Epidermal melanocyte (primary cell): ENCODE data around the gene SPI1.
"Not testable (repeated sequence)": the region's sequence is repeated elsewhere in the genome, so short reads cannot be mapped to it uniquely, and the experiment has no call there.

Experiments used
- DNase-seq: peaks from one replicate; pipeline ENCODE4 v3.0.0; 2011; ENCODE audit warnings: low spot score; ENCODE audit not compliant: insufficient read length

SPI1 gene

DNA sequence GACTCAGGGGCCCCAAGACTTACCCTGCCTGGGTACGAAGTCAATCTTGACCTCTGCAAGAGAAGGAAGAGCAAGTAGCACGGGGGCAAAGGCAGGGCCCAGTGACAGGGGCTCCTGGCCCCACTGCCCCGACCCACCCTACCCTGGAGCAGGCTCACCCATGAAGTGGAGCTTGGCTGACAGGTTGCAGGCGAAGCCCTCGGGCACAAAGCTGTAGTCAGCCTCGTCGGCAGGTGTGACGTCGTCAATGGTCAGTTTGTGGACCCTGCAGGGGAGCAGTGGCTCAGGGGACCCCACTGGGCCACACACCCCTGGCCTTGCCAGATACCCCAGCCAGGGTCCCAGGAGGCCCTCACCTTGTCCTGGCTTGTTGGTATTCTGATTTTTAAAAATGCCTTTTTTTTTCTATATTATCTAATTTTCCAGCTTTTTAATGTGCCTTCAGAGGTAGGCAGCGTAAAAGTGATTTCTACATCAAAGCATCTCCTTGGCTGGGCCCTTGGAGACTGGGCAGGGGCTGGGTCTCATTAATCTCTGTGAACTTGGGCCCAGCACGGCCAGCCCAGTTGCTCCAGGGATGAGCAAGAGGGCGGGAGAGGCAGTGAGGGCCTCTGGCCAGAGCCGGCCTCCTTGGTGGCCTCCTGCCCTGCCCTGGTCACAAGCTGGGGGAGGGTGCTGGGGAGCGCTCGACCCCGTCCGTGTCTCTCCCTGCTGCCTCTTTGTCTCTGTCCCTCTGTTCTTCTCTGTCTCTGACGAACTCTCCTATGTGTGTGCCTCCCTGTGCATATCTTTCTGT is 37.2 kb downstream of the SPI1 start:
- DNase-seq: no peak

DNA sequence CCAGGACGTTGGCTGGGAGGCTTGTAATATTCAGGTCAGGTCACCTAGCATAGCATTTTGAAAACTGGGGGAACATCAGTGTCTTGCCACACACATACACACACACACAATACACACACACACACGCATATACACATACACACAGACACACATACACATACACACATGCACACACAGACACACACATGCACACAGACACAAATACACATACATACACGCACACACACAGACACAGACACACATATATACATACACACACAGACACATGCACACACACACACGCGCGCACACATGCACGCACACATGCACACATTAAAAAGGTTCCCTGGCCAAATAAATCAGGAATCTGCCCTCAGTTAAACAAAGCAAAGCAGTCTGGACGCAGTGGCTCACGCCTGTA is 38.3 kb downstream of the SPI1 start:
- DNase-seq: no peak

DNA sequence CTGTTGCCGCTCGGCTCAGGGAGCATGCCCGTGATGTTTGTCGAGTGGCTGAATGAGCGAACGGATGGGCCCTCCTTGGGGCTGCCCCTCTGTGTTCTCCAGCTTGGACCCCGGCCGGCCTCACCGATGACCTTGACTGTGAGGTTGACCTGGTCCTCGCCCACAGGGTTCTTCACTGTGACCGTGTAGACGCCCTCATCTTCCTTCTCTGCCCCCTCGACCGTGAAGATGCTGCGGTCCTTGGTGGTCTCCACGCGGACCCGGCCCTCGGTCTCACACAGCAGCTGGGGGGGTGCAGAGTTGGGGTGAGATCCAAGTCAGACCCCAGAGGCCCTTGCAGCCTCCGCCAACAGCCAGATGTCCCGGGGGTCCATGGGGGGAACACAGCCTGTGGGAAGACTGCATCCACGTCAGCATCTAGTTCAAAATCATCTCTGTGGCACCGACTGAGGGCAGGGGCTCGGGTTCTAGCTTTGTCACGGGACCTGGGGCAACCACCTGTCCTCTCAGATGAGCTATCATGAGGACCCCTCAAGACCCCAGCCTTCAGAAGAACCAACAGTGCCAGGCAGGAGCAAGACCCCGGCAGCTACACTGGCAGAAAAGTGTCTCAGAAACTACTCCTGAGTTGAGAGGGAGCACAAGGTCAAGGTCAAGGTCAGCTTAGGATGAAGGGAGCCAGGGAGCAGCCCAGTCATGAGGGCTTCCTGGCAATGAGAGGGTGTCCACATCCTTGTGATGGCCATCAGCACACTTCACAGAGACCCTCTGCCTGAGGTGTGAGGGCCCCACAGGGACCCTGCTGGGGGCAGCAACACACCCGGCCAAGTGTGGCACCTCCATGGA is 39.7 kb downstream of the SPI1 start:
- no peak for DNase-seq

DNA sequence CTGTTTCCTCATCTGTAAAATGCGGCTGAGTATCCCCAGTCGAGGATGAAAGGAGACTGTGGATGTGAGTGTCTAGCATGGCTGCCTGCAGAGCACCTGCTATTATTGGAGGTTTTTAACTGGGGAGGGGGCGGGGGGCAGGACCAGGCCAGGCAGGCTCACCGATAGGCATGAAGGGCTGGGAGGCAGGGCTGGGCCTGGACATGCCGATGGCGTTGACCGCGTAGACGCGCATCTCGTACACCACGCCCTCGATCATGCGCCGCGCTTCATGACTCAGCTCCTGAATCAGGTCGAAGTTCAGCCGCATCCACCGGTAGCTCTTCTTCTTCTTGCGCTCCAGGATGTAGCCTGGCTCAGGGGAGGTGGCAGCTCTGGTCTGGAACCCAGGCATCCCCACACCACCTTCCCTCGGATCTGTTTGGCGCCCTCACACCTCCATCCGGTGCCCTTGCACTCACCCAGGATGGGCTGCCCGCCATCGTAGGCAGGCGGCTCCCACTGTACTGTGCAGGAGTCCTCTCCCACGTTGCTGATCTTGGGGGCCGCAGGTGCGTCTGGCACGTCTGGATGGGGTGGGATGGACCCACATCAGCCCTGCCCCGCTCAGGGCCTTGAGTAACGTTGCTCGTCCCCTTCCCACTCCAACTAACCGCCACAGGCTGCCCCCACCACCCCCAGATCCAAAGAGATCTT is 41.0 kb downstream of the SPI1 start:
- no peak for DNase-seq

DNA sequence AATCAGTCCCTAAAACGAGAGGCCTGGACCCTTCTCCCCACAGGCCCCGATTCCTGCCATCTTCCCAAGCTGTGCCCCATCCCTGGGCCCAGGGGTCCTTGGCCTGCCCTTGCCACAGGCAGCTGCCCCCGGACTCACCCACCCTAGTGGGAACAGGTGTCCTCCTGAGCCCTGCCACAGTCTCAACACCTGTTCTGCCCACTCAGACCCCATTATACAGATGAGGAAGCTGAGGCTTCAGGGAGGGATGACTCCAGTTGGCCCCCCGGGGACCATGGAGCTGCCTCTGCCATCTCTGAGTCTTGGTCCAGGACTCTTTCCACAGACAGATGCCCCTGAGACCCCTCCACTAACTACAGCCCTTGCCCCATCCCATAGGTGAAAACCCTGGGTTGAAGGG is 41.8 kb downstream of the SPI1 start:
- DNase-seq: no peak

DNA sequence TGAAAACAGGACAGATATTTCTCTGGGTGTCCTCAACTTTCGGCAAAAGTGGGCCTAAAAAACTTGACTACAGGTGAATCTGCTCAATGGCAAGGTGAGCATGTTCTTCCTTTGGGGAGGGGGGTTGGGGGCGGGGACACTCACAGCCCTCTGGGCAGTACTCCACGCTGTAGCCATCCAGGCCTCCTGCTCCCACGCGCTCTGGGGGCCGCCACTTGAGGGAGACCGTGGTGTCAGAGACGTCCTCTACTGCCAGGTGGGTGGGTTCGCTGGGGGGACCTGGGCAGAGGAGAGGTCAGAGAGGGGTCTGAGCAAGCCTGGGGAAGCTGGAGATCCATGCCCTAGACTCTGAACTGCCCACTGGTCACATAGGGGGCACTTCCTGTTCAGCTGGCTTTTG is 42.6 kb downstream of the SPI1 start:
- no peak for DNase-seq

DNA sequence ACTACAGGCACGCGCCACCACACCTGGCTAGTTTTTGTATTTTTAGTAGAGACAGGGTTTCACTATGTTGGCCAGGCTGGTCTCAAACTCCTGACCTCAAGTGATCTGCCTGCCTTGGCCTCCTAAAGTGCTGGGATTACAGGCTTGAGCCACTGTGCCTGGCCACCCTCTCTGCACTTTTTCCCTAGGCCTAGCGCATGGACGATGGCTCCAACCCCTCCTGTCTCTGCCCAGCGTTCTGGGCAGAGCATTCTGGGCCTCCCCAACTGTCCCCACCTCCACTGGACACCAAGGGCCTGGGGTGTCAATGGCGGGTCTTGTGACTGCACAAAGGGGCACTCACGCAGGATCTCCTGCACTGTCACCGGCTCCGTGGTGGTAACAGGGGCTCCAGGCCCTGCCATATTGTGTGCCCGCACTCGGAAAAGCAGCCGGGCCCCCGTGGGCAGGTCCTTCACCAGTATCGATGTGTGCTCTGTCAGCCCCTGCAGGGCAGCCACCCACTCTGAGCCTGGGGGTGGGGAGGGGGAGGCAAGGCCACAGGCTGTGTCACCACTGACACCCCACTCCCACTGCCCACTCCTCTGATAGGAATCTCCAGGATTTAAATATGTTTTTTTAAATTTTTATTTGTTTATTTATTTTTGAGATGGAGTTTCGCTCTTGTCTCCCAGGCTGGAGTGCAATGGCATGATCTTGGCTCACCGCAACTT is 43.5 kb downstream of the SPI1 start:
- DNase-seq: not testable (repeated sequence)

DNA sequence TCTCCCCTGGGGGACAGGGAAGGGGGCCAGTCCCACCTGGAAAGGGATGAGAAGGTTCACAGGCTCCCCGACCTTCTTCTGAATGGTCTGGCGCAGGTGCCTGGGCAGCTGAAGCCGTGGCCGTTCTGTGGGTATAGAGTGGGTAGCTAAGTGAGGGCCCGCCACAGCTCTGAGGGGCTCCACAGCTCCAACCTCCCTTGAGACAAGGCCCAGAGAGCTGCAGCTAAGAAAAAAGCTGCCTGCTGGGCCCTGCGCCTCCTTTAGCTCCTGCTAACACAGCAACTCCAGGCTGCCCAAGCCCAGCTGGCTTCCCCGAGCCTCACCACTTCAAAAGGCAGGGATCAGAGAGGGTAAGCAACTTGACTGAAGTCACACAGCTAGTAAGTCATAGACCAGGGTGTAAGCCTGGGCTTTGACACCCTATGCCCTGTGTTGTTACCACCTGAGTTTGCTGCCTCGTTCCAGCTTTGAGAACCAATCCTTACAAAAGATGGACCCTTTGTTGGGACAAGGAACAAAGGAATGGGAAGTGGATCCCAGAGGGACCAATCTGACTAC is 44.4 kb downstream of the SPI1 start:
- DNase-seq: no peak

DNA sequence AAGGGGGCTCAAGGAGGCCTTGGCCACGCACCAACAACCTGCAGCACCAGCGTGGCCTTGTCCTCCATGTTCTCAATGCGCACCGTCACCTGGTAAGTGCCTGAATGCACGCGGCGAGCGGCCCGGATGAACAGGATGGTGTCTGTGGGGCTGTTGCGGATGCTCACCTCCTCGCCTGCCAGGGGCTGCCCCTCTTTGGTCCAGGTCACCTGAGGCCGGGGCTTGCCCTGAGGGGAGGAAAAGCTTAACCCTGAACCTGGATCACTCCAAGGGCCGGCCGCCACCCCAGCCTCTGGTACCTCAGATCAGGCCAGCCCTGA is 44.9 kb downstream of the SPI1 start:
- no peak for DNase-seq

DNA sequence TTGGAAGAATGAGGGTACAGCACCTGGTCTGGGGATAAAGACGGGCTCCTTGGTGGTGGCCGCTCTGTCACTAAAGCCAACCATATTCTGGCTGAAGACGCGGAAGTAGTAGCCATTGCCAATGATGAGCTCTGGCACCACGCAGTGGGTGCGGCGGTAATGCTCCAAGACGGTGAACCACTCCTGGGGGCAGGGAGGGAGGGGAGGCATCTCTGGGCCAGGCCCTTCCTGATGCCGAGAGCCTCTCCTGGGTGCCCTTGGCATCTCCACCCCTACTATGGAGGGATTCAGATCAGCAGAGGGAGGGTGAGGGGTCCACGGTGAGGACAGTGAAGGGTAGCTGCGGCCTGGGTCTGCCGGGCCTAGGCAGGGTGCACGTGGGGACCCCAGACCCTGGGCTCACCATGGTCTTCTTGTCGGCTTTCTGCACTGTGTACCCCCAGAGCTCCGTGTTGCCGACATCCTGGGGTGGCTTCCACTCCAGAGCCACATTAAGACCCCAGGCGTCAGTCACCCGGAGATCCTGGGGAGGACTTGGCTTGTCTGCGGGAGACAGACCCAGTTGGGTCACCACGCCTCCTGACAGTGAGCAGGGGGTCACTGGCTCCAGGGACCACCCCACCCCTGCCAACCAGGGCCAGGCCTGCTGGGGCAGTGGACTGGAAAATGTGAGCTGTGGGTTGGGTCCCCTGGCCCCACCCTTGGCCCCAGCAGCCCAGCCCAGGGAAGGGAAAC is 45.4 kb downstream of the SPI1 start:
- no peak for DNase-seq

DNA sequence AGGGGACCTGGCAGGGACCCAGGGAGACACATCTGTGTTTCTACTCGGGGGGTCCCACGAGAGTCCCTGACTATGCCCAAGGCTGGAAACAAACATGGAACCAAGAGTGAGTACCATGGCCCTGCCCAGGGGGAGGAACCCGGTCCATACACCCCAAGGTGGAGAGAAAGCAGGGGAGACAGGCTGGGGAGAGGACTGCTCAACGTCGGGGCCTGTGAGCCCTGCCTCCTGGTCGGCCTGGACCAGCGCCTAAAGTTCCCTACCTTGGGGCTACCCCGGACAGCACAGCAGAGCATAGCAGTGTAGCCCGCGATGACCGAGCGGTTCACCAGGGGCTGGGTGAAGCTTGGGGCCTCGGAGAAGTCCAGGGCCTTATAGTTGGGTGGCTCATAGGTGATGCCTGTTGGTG is 46.0 kb downstream of the SPI1 start:
- no peak for DNase-seq

DNA sequence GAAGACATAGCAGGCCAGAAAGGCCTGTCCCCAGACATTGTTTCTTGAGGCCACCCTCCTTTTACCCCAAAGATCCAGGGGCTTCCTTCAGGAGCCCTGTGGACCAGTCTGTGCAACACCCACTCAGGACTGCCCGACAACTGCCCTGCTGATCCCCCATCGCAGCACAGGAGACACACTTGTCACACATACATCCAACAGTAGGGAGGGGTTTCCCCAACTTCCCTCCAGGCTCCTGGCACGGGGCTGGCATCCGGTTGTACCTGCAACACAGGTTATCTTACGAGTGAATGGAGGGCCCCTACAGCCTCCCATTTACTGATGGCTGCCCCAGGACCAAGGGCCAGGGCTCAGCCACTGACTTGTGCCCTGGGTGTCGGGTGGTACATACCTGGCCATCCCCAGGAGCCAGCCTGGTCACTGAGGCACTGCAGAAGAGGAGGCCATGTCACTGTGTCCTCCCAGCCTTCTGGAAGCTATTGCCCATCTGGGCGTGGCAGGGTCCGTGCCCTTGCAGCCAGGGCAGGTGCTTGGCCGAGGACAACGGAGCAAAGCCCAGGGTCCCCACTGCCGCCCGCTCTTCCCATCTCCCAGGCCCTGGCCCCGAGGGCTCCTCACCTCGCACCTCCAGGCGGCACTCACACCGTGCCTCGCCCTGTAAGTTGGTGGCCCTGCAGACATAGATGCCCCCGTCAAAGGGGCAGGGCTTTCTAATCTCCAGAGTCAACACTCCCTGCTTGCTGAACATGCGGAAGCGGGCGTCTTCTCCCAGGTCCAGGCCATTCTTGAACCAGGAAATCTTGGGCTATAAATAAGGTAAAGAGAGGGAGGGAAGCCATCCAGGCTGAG is 46.7 kb downstream of the SPI1 start:
- no peak for DNase-seq

DNA sequence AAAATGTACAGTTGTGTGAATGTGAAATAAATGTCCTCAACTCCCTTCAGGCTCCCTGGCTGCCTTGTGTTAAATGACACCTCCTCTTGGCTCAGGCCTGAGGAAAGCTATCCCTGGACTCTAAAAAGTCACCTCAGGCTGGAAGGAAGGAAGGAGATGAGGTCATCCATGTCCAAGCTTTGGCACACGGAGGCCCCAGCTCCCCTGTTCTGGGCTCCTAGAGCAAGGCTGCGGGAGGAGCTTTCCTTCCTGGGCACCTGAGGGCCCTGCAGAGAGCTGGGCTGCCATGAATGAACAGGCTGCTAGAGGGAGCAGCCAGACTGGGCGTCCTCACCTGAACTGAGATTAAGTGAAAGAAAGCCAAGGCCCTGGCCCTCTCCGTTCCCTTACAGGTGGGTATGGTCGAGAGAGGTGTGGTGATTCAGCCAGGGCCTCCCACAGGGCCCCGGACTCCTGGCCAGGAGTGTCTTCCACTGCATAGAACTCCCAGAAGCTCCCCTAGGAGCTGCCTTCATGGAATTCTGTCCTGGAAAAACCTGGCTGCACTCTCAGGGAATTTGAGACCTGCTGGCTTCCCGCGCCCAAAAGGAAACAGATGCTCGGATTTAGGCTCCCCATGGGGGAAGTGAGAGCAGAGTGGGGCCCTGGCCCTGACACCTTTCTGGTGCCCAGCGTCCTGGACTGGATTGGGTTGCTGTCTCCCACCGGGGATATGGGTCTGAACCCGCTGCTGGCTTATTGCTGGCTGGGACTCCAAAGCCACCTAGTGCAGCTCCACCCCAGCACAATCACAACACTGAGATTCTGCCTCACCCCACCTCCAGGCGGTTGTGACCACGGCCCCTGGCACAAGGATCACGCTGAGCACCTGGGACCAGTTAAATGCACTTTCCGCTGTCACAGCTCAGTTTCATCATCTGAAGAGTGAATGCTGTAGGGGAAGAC is 48.1 kb downstream of the SPI1 start:
- DNase-seq: no peak

DNA sequence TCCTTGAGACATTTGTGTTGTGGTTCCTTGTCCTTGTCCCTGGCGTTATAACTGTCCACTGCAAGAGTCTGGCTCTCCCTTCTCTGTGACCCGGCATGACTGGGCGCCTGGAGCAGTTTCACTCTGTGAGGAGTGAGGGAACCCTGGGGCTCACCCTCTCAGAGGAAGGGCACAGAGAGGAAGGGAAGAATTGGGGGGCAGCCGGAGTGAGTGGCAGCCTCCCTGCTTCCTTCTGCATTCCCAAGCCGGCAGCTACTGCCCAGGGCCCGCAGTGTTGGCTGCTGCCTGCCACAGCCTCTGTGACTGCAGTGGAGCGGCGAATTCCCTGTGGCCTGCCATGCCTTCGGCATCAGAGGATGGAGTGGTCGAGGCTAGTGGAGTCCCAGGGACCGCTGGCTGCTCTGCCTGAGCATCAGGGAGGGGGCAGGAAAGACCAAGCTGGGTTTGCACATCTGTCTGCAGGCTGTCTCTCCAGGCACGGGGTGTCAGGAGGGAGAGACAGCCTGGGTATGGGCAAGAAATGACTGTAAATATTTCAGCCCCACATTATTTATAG is 48.8 kb downstream of the SPI1 start:
- DNase-seq: no peak

DNA sequence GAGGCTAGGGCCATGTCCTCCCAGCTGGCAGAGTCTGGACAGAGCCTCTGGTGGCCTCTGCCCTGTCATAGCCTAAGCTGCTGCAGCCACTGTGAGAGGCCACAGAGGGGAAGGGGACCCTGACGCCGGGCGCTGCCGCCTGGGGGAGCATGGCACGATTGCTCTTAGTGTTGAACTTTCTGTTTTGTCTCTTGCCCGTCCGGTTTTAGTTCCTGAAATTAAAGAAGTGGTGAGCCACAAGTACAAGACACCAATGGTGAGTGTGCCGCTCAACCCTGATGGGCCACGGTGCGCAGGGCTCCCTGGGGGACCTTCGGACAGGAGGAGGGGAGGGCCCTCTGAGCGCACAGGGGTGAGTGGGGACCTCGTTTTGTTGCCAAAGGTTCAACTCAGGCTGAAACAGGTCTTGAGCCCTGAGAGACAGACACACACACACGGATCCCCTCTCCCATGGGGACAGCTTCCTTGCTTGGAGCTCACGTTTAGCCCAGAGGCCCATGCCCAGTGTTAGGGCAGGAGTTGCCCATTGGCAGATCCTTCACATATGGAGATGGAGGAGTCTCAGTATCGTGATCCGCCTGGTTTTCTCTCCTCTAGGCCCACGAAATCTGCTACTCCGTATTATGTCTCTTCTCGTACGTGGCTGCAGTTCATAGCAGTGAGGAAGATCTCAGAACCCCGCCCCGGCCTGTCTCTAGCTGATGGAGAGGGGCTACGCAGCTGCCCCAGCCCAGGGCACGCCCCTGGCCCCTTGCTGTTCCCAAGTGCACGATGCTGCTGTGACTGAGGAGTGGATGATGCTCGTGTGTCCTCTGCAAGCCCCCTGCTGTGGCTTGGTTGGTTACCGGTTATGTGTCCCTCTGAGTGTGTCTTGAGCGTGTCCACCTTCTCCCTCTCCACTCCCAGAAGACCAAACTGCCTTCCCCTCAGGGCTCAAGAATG is 49.6 kb downstream of the SPI1 start:
- no peak for DNase-seq

DNA sequence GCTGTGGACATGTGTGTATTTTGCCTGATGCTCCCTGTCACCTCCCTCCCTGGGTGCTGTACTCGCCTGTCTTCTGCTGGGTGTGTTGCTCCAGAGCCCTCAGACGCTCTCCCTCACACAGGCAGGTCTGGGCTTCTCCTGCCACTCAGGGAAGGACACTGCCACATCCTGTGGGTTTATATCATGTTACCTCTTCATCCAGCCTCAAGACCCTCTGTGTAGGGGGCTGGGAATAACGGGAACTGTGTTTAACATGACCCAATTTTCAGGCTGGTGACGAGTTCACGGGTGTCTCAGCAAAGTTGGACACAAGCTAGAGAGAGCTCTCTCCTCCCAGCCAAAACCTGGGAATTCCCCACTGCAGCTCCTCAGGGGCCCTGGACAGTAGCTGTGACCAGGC is 50.4 kb downstream of the SPI1 start:
- DNase-seq: no peak

DNA sequence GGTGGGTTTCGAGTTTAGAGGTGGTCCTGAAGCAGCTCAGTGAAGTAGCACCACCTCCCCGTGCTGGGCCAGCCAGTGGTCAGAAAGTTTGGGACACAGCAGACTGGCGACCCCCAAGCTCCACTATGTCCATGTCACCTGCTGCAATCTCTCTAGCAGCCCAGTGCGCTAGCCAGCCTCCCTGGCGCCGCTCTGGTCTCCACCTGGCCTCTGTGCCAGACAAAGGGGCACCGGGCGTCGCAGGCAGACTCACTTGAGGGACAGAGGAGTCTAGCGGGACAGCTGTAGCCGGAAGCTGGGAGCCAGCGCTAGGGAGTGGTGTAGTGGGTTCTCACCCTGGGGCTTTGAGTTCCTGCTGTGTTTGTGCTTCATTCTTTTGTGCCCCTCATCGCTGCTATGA is 51.3 kb downstream of the SPI1 start:
- no peak for DNase-seq
